Stimulated activated CD4-positive, alpha-beta T cell treated with anti-CD3 and anti-CD28 coated beads, TNF-alpha, amount 100 ng/mL, for 24 hours (primary cell): ENCODE results near the gene CAND1.

ENCODE experiments used
- DNase-seq, 3 experiments: peaks; one replicate each; pipeline ENCODE4 v3.0.0-alpha.2; 2020; ENCODE audit warnings: low read depth in 3 of 3

Gene CAND1

DNA sequence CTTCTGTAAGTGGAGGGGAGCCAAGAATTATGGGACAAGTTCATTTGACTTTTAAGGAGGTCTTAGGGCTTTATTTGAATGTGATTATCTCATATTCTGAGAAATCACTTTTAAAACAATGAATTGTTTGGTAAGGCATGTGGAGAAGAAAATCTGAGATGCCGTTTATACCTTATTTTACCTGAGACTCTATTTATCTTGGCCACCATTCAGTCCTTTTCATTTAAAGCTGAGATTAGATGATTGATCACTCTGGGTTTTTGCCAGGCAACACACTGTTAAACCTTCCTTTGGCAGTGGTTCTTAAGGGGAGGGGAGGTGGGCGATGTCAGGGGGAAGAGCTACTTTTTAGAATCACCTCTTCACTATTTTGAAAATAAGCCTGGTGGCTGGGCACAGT is 11.4 kb downstream of the CAND1 start:
- DNase-seq, result no peak

DNA sequence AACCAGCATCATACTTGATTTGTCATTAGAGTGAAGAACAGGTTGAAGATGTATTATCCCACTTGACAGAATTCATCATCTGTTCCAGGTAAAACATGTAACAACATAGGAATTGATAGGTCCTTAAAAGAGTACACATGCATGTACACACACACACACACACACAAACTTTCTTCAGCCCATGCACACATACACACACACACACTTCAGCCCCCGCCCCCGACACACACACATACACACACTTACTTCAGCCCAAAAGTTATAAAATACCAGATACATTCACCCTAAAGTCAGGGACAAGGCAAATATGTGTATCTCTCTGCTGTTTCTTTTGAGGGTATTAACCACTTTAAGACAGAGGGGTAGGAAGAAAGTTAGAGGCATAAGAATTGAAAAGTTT is 15.4 kb downstream of the CAND1 start:
- no peak for DNase-seq

GRCh38 chr12:67286257-67286656 is 17.1 kb downstream of the CAND1 start:
- no peak for DNase-seq

GRCh38 chr12:67287311-67287710 is 18.2 kb downstream of the CAND1 start:
- no peak for DNase-seq

- DNase-seq, result no peak
Observed at GRCh38 chr12:67288561-67288960, 19.4 kb downstream of the CAND1 start.

DNA sequence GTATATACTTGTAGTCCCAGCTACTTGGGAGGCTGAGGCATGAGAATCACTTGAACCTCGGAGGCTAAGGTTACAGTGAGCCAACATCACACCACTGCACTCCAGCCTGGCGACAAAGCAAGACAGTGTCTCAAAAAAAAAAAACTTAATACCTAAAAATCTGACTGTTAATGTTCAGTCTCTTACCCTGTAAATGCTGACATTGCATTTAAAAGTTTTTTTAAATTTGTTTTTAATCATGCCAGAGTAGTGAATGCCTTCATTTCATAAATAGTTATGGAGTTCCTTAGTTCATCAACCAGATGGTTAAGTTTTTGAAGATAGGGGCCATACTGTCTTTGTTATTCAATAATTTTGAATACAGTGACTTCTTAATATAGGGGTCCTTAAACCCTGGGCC is 21.2 kb downstream of the CAND1 start:
- DNase-seq, result no peak

DNA sequence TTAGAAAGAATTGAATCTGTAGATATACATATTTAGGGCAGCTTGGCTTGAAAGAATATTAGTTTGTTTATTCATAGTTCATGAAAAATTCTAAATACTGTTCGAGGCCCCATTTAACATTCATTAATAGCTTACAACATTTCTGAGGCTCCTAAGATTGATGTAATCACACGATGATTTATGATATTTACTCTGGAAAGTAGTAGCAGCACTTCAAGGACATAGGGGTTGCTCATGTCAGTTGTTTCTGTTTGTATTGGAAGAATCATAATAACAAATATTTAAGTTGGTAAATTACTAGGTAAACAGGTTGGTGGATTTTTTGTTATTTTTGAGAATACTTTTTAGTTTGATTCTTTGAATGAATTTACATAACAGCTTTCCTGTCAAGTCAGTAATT is 30.4 kb downstream of the CAND1 start:
- DNase-seq, result no peak

GRCh38 chr12:67299926-67300325 is 30.8 kb downstream of the CAND1 start:
- DNase-seq, result no peak

GRCh38 chr12:67302162-67302561 is 33.0 kb downstream of the CAND1 start:
- no peak for DNase-seq

DNA sequence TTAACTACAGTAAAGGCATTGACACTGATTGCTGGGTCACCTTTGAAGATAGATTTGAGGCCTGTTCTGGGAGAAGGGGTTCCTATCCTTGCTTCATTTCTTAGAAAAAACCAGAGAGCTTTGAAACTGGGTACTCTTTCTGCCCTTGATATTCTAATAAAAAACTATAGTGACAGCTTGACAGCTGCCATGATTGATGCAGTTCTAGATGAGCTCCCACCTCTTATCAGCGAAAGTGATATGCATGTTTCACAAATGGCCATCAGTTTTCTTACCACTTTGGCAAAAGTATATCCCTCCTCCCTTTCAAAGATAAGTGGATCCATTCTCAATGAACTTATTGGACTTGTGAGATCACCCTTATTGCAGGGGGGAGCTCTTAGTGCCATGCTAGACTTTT is 36.4 kb downstream of the CAND1 start:
- DNase-seq, result no peak

GRCh38 chr12:67306712-67307111 is 37.6 kb downstream of the CAND1 start:
- no peak for DNase-seq

- DNase-seq, result no peak
Observed at GRCh38 chr12:67315661-67316060, 46.5 kb downstream of the CAND1 start.

DNA sequence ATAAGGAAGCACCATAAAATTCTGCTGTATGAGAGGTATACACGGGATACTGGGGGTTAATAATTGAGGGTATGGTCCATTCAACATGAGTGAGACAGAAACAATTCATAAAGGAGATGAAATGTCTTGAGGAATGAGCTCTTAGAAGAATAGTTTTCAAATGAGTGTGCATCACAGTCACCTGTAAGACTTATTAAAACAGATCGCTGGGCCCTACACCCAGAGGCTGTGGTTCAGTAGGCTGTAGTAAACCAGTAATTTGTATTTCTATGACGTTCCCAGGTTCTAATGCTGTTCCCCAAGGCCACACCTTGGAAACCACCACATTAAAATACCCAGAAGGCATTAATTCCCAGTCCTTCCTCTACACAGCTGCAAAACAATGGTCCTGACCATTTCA is 49.6 kb downstream of the CAND1 start:
- DNase-seq, result no peak

DNA sequence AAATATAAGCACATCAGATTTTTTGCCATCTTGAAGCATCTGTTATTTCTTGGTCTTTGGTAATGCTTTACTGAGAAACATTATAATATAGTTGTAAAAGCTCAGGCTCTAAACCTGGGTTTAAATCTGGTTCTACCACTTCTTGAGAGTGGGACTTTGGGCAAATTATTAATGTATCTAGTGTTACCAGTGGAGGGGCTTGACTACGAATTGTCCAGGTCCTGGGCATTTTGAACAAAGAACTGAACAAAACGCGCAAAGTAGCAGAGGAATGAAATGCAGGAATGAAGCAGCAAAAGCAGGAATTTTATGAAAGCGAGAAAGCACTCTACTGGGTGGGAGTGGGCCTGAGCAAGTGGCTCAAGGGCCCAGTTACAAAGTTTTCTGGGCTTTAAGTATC is 50.8 kb downstream of the CAND1 start:
- no peak for DNase-seq

GRCh38 chr12:67320614-67321295 is 51.6 kb downstream of the CAND1 start:
- DNase-seq, result no peak

GRCh38 chr12:67322580-67322979 is 53.4 kb downstream of the CAND1 start:
- DNase-seq, result no peak

GRCh38 chr12:67323007-67323406 is 53.8 kb downstream of the CAND1 start:
- DNase-seq, result no peak

- DNase-seq, result no peak
Observed at GRCh38 chr12:67326637-67327036, 57.5 kb downstream of the CAND1 start.

DNA sequence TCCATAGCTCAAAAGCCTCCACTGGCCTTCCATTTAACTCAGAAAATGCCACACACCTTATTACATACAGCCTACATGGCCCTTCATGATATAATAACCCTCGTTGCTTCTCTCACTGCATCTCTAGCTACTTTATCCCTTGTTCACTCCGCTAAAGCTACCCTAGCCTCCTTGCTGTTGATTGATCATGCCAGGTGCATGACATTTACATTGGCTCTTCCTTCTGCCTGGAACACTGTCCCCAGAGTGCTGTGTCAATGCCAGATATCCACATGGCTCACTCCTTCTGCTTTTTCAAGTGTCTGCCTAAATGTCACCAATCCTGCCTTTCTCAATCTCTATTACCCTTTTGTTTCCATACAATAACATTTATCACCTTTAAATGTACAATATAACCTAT is 58.3 kb downstream of the CAND1 start:
- DNase-seq, result no peak

- no peak for DNase-seq
Observed at GRCh38 chr12:67331123-67331522, 62.0 kb downstream of the CAND1 start.

DNA sequence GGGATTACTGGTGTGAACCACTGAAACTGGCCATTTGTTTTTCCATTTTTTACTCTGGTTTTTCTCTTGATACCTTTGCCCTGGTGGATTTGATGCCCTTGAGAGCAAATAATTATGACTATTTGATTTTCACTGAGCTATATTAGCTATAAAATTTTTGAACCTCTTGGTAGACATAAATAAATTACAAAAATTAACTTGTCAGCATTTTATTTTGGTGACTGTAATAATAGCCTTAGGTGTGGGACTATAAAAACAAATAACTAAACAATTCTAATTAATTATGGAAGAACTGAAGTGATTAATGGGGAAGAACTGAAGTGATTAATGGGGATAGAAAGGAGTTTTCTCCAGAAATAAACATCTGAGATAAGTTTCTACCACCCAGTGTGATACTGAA is 62.7 kb downstream of the CAND1 start:
- no peak for DNase-seq

DNA sequence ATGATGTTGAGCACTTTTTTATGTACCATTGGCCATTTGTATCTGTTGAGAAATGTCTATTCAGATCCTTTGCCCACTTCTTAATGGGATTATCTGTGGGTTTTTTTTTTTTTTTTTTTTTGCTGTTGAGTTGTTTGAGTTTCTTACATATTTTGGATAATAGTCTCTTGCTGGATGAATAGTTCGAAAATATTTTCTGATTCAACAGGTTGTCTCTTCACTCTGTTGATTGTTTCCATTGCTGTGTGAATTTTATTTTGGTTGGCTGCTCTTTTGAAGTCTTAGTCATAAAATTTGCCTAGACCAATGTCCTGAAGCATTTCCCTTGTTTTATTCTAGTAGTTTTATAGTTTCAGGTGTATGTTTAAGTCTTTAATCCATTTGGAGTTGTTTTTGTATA is 64.5 kb downstream of the CAND1 start:
- no peak for DNase-seq

DNA sequence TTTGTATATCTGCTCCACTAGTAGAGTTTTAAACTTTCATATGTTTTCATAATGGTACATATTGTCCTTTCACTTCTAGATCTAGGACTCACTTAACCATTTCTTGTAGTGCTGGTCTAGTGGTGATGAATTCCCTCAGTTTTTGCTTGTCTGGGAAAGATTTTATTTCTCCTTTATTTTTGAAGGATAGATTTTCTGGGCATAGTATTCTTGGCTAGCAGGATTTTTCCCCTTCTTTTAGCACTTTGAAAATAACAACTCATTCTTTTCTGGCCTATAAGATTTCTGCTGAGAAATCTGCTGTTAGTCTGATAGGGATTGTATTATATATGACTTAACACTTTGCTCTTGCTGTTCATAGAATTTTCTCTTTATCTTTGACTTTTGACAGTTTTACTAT is 69.3 kb downstream of the CAND1 start:
- no peak for DNase-seq

DNA sequence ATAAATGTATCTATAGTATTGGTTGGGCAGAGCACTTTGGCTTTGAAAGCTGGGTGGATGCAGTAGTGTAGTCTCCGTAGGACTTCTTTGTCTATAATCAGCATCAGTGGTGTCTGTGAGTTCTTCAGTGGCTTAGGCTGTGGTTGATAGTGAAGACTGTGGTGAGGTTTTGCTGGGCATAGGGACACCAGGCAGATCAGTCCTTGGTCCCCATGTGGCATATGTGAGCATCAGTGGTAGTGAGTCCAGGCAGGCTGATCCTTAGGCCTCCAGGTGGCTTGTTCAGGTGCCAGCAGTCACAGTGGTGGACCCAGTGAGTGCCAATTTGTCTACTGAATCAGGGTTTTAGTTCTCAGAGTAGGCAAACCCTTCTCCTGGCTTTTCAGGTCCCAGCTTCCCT is 70.4 kb downstream of the CAND1 start:
- DNase-seq, result no peak
